HG02870 (cell line): Measurements from ENCODE around the gene DPF3.

Source experiments
- ATAC-seq: cut with Tn5 transposase; IDR thresholded peaks from one replicate; pipeline ENCODE4 v1.9.1; 2021; ENCODE audit warnings: mild to moderate bottlenecking, moderate library complexity; ENCODE audit not compliant: unreplicated experiment

Gene DPF3

GRCh38 chr14:72745546-72745945 is 148.4 kb downstream of the DPF3 start:
- no peak for ATAC-seq

- no peak for ATAC-seq
Observed at GRCh38 chr14:72744416-72745120, 149.3 kb downstream of the DPF3 start.

- ATAC-seq = no peak
Observed at GRCh38 chr14:72743626-72744025, 150.3 kb downstream of the DPF3 start.

- ATAC-seq = no peak
Observed at GRCh38 chr14:72742838-72743195, 151.1 kb downstream of the DPF3 start.

- no peak for ATAC-seq
Observed at GRCh38 chr14:72742118-72742837, 151.6 kb downstream of the DPF3 start.

GRCh38 chr14:72741826-72742117 is 152.1 kb downstream of the DPF3 start:
- ATAC-seq = no peak

- ATAC-seq = no peak
Observed at GRCh38 chr14:72740966-72741825, 152.7 kb downstream of the DPF3 start.

- no peak for ATAC-seq
Observed at GRCh38 chr14:72740504-72740961, 153.4 kb downstream of the DPF3 start.

GRCh38 chr14:72739446-72740405 is 154.2 kb downstream of the DPF3 start:
- ATAC-seq = no peak

GRCh38 chr14:72738161-72738611 is 155.7 kb downstream of the DPF3 start:
- no peak for ATAC-seq

- no peak for ATAC-seq
Observed at GRCh38 chr14:72737560-72737943, 156.3 kb downstream of the DPF3 start.

GRCh38 chr14:72736786-72737559 is 156.9 kb downstream of the DPF3 start:
- no peak for ATAC-seq

- ATAC-seq = no peak
Observed at GRCh38 chr14:72736308-72736707, 157.6 kb downstream of the DPF3 start.

GRCh38 chr14:72732022-72732780 is 161.7 kb downstream of the DPF3 start:
- no peak for ATAC-seq

- ATAC-seq = no peak
Observed at GRCh38 chr14:72731252-72732020, 162.5 kb downstream of the DPF3 start.

- no peak for ATAC-seq
Observed at GRCh38 chr14:72730468-72730867, 163.4 kb downstream of the DPF3 start.

GRCh38 chr14:72726444-72726843 is 167.5 kb downstream of the DPF3 start:
- no peak for ATAC-seq

GRCh38 chr14:72723858-72724530 is 169.9 kb downstream of the DPF3 start:
- ATAC-seq = no peak
